DMS53 treated with DMSO at 0.1 percent for 48 hours (cell line): Measurements from ENCODE around the gene CPED1.
"Not testable (repeated sequence)": the region's sequence is repeated elsewhere in the genome, so short reads cannot be mapped to it uniquely, and the experiment has no call there.

Source experiments
- DNase-seq: peaks from one replicate; lab custom pipeline; 2025; ENCODE audit not compliant: unreplicated experiment; lab: John Stamatoyannopoulos, UW

The CPED1 gene

GRCh38 chr7:120981117-120981516 is 7.4 kb upstream of the CPED1 start:
- DNase-seq, result no peak

GRCh38 chr7:120981888-120982615 is 6.5 kb upstream of the CPED1 start:
- no peak for DNase-seq

- not testable (repeated sequence) for DNase-seq
Measured at GRCh38 chr7:120983592-120983991, 4.9 kb upstream of the CPED1 start.

GRCh38 chr7:120984406-120984805 is 4.1 kb upstream of the CPED1 start:
- no peak for DNase-seq

GRCh38 chr7:120985130-120985758 is 3.3 kb upstream of the CPED1 start:
- no peak for DNase-seq

GRCh38 chr7:120985839-120986238 is 2.7 kb upstream of the CPED1 start:
- DNase-seq, result no peak

- no peak for DNase-seq
Measured at GRCh38 chr7:120986650-120987049, 1.9 kb upstream of the CPED1 start.

GRCh38 chr7:120987280-120987679 is 1.2 kb upstream of the CPED1 start:
- no peak for DNase-seq

- DNase-seq, result peak; percentile 89
Measured at GRCh38 chr7:120987683-120988590, 574 bp upstream of the CPED1 start.

GRCh38 chr7:120989257-120990220 is 1.0 kb downstream of the CPED1 start:
- DNase-seq, result no peak

- no peak for DNase-seq
Measured at GRCh38 chr7:120990468-120991118, 2.1 kb downstream of the CPED1 start.

GRCh38 chr7:120991161-120991560 is 2.6 kb downstream of the CPED1 start:
- no peak for DNase-seq

GRCh38 chr7:120991581-120991980 is 3.1 kb downstream of the CPED1 start:
- DNase-seq, result no peak

- DNase-seq, result no peak
Measured at GRCh38 chr7:120992272-120992964, 3.9 kb downstream of the CPED1 start.

GRCh38 chr7:120992965-120993494 is 4.5 kb downstream of the CPED1 start:
- no peak for DNase-seq

GRCh38 chr7:120993553-120994191 is 5.2 kb downstream of the CPED1 start:
- DNase-seq, result no peak

GRCh38 chr7:120994512-120995410 is 6.2 kb downstream of the CPED1 start:
- DNase-seq, result no peak

- DNase-seq, result no peak
Measured at GRCh38 chr7:120995654-120996053, 7.1 kb downstream of the CPED1 start.
